Measurements from ENCODE around the gene DENND5B. TPM values are rescaled to one million over a fixed set of nuclear protein-coding genes. Genes with fewer than 3 reads are reported as not detected.

Gene DENND5B
- total and polyA plus RNA-seq, 11 donors = 8.2 to 58.9 (median 44.0) TPM

- ATAC-seq = no peak
- no peaks in the 10 kb centered on the region for H3K4me1 ChIP-seq
- no peak overlapping the region for H3K4me3 ChIP-seq
- no peaks in the 10 kb centered on the region for H3K27me3 ChIP-seq
- H3K9me3 ChIP-seq = no peaks in the 10 kb centered on the region
- intact Hi-C loops (cut with DNase I) = no loop called here
- 71 to 77% (median 74%) methylated on average over 2 of the region's 2 CpGs for WGBS, 4 donors
- H3K27ac ChIP-seq = no peak overlapping the region
- peaks cover 0 to 88% (median 42%) of the 10 kb centered on the region in 9 donors for H3K36me3 ChIP-seq
- no peak for TF ChIP-seq POLR2A (IDR thresholded peaks at IDR 0.05)
- TF ChIP-seq, protein P1, sequence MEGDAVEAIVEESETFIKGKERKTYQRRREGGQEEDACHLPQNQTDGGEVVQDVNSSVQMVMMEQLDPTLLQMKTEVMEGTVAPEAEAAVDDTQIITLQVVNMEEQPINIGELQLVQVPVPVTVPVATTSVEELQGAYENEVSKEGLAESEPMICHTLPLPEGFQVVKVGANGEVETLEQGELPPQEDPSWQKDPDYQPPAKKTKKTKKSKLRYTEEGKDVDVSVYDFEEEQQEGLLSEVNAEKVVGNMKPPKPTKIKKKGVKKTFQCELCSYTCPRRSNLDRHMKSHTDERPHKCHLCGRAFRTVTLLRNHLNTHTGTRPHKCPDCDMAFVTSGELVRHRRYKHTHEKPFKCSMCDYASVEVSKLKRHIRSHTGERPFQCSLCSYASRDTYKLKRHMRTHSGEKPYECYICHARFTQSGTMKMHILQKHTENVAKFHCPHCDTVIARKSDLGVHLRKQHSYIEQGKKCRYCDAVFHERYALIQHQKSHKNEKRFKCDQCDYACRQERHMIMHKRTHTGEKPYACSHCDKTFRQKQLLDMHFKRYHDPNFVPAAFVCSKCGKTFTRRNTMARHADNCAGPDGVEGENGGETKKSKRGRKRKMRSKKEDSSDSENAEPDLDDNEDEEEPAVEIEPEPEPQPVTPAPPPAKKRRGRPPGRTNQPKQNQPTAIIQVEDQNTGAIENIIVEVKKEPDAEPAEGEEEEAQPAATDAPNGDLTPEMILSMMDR (IDR thresholded peaks at IDR 0.05) = no peak
- no peak for DNase-seq
Observed at GRCh38 chr12:31390991-31391390, 199.9 kb downstream of the DENND5B start.

- TF ChIP-seq, protein P1 (IDR thresholded peaks at IDR 0.05) = no peak
- no peak for TF ChIP-seq POLR2A (IDR thresholded peaks at IDR 0.05)
- Histone ChIP-seq H3K4me3 (no peak overlapping the region), H3K9me3 (no peaks in the 10 kb centered on the region), H3K4me1 (no peaks in the 10 kb centered on the region), H3K27ac (no peak overlapping the region), H3K27me3 (no peaks in the 10 kb centered on the region), H3K36me3 (peaks cover 0 to 87% (median 46%) of the 10 kb centered on the region in 9 donors)
- 89 to 93% (median 92%) methylated on average over 4 of the region's 4 CpGs for WGBS, 4 donors
- intact Hi-C loops (cut with DNase I) = no loop called here
- DNase-seq = no peak
- no peak for ATAC-seq
Observed at GRCh38 chr12:31388713-31389112, 202.2 kb downstream of the DENND5B start.

DNA sequence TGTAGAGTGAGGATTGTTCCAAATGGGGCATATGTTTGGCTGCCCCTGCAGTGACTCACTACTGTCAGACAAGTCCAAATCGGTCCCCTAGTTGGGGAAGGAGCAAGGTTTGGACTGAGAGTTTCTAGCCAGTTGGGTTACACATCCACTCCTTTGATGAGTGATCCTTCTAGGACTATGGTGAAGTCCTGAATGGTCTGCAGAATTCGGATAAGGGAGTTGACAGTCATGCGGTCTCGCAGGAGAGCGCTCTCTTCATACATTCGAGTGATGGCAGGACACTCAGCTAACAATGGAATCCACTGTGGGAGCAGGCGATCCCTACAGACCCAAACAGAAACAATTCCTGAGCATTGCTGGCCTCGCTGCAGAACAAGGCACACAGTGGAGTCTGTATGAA, 203.5 kb downstream of the DENND5B start:
- H3K9me3 ChIP-seq = no peaks in the 10 kb centered on the region
- no peaks in the 10 kb centered on the region for H3K27me3 ChIP-seq
- no peak for DNase-seq
- H3K27ac ChIP-seq = no peak overlapping the region
- WGBS, 4 donors = 78 to 83% (median 80%) methylated on average over 8 of the region's 8 CpGs
- H3K36me3 ChIP-seq = peaks cover 0 to 83% (median 46%) of the 10 kb centered on the region in 9 donors
- ATAC-seq = peak in 1 of 4 donors; percentile 45
- intact Hi-C loops (cut with DNase I) = no loop called here
- no peak overlapping the region for H3K4me3 ChIP-seq
- H3K4me1 ChIP-seq = no peaks in the 10 kb centered on the region
- no peak for TF ChIP-seq POLR2A (IDR thresholded peaks at IDR 0.05)
- TF ChIP-seq, protein P1 (IDR thresholded peaks at IDR 0.05) = no peak

GRCh38 chr12:31387011-31387410, 203.9 kb downstream of the DENND5B start:
- no peaks in the 10 kb centered on the region for H3K27me3 ChIP-seq
- no peaks in the 10 kb centered on the region for H3K4me1 ChIP-seq
- WGBS, 4 donors = 57 to 69% (median 62%) methylated on average over 2 of the region's 2 CpGs
- intact Hi-C loops (cut with DNase I) = no loop called here
- DNase-seq (no peak), ATAC-seq (no peak)
- H3K36me3 ChIP-seq = peaks cover 0 to 83% (median 46%) of the 10 kb centered on the region in 9 donors
- no peak overlapping the region for H3K27ac ChIP-seq
- TF ChIP-seq, protein P1 (IDR thresholded peaks at IDR 0.05) = no peak
- TF ChIP-seq POLR2A (IDR thresholded peaks at IDR 0.05) = no peak
- no peak overlapping the region for H3K4me3 ChIP-seq
- no peaks in the 10 kb centered on the region for H3K9me3 ChIP-seq

Data from heart left ventricle (tissue), 16 donors.